Renal cortical epithelial cell (primary cell): ENCODE data around the gene SAA4. TPM values are rescaled to one million over a fixed set of nuclear protein-coding genes. Genes with fewer than 3 reads are reported as not detected.
A peak's percentile ranks its signal among the peaks of the same experiment; 100 is the strongest.
"Not testable (repeated sequence)": the region's sequence is repeated elsewhere in the genome, so short reads cannot be mapped to it uniquely, and the experiment has no call there.

Experiments used
- DNase-seq: peaks from one replicate; pipeline ENCODE4 v3.0.0-alpha.2; 2011; ENCODE audit warnings: low read depth
- total RNA-seq: library from RNA; depleted of rRNA; stranded (reverse); fragments of >200 nt; gene quantifications from 2 replicates; pipeline ENCODE4 v1.2.3, GENCODE V29; 2014

SAA4 gene, protein sequence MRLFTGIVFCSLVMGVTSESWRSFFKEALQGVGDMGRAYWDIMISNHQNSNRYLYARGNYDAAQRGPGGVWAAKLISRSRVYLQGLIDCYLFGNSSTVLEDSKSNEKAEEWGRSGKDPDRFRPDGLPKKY
- total RNA-seq: 2.4 and 7.5 TPM in 2 replicates

DNA sequence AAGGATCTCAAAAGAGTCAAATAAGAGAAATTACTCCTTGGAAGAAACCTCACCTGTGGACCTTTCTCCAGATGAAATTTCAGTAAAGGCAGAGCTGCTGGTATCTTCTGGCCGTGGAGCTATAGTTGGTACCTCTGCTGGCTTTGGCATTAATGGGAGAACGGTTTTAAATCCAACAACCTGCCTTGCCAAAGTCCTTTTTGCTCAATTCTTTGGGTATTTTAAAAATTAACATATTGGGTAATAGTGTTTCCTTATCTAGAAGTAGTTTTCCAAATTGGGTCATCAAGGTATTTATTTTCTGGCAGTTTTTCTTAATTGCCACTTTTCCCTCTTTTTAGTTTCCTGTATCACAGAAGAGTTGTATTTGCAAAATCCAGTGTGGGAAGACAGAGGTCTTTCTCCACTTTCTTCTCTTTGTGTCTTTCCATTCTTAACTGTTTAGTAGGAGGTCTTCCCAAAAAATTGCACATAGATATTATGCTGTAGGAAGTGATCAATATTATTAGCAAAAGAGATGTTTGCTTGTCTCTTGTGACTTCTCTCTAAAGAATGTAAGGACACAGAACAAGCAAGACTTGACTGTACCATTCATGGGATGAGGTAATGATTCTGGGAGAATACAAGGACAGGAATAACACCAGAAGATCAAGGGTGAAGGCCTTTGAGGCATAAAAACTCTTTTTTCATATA, at the start of gene SAA4:
Gene SAA4 (minus strand): TSS at position 139 of the 693 bp plus-strand sequence. CDS start 876 bp downstream, outside the sequence.
- no peak for DNase-seq

DNA sequence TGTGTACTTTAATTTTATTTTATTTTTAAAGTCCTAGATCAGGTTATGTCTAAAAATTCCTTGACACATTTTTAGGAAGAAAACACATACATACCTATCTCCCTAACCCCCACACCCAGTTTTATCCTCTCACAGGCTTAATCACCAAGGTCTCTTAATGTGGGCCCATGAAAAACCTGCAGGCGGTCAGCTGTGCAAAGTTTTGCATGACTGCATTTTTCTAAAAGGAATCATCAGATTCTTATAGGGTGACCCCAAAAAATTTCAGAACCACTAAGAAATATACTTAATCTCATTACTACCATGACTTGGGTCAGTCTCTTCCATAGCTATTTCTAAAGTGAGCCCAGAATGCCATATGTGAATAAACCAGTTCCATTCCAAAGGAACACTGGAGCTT, 49.2 kb upstream of the SAA4 start:
- DNase-seq: no peak

DNA sequence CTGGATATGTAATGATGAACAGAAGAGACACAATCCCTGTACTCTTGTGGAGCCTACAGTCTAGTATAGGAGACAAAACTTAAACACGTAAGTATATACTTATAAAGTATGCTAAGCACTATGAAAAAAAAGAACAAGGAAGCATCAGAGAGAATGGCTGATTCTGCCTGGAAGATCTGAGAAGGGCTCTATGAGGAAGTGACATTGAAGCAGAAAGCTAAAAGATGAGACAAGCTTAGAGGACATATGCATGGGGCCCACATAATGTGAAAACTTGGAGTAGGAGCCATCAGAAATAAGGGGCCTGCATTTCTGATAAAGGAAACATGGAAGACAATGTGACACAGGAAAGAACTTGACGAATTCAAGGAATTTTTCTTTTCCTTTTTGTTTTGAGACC, 46.0 kb upstream of the SAA4 start:
- no peak for DNase-seq

DNA sequence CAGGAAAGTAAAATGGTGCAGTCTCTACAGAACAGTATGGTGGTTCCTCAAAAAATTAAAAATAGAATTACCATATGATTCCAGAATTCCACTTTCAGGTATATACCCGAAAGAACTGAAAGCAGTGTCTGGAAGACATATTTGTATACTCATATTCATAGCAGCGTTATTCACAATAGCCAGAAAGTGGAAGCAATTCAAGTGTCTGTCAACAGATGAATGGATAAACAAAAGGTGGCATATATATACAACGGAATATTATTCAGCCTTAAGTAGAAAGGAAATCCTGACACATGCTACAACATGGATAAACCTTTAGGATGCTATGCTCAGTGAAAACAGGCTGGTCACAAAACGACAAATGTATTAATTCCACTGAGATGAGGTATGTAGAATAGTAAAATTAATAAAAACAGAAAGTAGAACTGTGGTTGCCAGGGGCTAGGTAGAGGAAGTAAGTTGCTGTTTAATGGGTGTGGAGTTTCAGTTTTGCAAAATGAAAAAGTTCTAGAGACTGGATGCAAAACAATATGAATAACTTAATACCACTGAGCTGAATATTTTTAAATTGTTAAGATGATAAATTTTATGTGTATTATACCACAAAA, 43.9 kb upstream of the SAA4 start:
- no peak for DNase-seq

DNA sequence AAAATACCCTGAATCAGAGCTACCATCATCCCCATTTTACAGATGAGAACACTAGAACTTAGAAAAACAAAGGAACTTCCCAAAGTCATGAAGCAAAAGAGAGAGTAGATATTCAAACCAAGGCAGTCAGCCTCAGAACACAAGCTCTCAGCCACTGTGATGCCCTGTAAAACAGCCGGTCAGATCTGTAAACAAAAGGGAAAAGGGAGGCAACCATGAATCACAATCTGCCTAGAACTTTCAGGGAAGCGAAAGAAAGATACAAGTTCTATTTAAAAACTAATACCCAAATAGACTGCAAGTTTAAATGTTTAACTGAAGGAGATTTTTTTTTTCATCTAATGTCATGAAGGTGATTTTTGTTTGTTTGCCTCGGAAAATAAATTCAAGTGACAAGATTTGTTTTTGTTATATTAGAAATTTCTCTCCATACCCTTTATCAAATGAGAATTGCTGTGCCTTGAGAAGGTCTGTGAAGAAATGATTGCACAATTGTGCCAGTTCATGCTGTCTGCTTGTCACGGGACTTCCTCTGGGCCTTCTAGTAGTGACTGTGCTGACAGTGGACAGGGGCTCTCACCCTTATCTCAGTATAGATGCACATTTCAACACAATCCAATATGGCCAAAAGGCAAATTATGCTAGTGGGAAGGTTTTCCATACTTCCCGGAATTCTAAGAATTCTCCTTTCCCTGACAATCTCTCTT, 41.1 kb upstream of the SAA4 start:
- DNase-seq: no peak

DNA sequence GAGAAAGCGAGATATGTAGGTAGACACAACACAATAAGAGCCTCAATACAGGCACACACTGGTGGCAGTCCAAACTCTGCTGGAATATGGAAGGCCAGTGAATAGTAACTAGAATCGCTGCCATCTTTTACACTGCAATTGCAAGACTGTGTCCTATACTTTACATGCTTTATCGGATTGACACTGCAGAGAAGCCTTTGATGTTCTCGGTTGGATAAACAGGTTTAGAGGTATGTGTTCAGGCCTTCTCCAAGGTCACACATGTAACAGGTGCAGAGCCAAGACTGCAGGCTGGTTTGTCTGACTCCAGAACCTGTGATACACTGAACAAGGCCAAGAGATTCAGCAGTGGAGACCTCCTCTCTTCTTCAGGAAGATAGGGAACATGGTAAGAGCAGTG, 34.6 kb upstream of the SAA4 start:
- no peak for DNase-seq

DNA sequence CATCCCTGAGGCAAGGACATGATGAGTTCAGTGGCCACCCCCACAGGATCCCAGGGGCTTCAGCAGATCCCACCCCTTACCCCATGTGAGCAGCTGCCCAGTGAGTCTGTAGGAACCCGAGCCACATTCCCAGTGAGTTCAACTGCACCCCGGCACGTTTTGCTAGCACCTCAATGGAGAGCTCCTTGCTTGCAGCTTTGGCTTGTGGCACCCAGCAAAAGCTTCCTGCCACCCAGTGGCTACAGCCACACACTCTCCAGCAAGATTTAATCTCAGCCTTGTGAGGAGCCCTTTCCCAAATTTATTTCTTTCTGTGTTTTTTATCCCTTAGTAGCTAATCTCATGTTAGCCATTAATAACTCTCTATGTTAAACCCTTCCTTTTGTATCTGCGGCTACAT, 33.5 kb upstream of the SAA4 start:
- no peak for DNase-seq

DNA sequence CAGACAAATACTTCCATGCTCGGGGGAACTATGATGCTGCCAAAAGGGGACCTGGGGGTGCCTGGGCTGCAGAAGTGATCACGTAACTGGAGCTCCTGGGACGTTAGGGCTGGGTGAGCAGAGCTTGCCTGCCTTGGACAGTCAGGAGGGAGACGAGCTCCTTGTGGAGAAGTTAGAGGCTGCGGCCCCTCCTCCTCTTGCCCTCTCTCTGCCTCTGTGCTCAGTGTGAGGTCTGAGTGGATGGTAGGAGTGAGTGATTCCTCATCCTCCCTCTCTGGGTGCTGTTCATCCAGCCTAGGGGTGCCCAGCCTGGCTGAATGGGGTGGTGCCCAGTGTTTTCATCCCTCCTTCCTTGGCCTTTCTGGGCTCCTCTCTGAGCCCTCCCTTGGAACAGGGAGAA, 32.6 kb upstream of the SAA4 start:
- not testable (repeated sequence) for DNase-seq

DNA sequence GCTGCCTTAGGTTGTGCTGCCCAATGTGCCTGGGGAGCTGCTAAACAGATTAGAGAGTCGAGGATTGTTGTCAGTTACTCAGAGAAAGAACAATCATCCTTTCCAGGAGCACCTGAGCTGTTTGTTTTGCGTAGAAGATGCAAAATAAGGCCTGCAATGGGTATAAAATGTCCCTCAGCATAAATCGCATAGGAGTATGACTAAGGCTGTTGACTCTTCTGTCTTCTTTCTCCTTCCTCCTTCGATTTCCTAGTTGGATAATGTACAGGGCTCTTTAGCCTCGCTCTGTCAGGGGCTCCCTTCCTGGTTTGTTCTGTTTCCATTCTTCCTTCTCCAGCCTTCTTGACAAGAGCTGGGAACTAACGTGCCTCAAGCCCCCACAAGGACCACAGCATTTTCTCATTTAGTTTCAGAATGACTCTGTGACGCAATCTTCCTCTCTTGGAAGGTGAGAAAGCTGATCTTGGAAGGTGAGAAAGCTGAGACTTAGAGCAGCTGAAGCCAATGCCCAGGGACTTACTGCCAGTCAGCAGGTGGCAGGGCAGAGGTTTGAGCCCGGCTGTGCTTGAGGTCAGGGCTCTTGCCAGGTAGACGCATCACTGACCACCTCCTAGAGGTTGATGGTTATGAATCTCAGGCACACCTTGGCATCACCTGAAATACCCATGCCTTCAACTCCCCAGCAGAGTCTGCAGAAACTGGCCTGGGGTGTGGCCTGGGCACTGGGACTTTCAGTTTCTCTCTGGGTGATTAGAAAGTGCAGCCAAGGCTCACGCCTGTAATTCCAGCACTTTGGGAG, 30.9 kb upstream of the SAA4 start:
- peak; percentile 38 for DNase-seq

DNA sequence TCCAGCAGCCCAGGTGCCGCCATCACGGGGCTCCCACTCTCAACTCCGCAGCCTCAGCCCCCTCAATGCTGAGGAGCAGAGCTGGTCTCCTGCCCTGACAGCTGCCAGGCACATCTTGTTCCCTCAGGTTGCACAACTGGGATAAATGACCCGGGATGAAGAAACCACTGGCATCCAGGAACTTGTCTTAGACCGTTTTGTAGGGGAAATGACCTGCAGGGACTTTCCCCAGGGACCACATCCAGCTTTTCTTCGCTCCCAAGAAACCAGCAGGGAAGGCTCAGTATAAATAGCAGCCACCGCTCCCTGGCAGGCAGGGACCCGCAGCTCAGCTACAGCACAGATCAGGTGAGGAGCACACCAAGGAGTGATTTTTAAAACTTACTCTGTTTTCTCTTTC, 29.3 kb upstream of the SAA4 start, which contains the start of gene SAA1:
Gene SAA1 (plus strand): TSS at position 316 of the 400 bp plus-strand sequence. CDS start 624 bp downstream, outside the sequence.
- peak; percentile 81 for DNase-seq

DNA sequence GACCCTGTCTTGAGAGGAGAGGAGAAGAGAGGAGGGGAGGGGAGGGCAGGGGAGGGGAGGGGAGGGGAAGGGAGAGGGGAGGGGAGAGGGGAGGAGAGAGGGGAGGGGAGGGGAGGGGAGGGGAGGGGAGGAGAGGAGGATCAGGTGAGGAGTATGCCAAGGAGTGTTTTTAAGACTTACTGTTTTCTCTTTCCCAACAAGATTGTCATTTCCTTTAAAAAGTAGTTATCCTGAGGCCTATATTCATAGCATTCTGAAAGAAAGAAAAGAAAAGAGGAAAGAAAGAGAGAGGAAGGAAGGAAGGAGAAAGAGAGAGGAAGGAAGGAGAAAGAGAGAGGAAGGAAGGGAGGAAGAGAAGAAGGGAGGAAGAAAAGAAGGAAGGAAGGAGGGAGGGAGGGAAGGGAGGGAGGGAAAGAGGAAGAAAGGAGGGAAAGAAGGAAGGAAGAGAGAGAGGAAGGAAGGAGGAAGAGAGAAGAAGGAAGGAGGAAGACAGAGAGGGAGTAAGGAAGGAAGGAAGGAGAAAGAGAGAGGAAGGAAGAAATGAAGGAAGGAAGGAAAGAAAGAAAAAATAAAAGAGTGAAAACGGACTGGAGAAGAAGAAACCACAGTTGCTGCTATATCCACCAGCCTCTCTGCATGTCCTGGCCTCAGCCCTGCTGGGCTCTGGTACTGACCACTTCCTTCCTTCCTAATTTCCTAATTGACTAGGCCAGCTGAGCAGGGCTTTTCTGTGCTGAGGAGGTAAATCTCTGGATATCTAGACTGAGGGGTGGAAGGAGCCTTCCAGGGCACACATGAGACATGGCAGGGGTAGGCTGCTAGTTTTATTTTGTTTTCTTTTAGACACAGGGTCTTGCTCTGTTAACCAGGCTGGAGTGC, 28.3 kb upstream of the SAA4 start:
- DNase-seq: no peak

DNA sequence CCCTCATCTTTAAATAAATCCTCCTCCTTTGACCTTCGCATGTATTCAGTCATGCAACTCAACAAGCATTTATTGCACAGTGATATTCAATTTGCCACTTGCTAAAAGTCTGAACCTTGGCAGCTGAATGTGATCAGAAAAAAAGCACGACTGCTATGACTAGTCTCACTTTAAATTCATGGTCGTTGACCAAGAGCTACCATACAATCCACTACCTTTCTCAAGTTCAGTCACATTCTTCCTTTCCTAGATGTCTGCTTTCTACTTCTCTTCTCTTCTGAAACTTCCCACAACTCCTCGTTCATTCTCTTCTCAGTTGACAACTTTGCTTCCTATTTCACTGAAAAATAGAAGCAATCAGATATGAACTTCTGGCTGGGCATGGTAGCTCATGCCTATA, 27.4 kb upstream of the SAA4 start:
- DNase-seq: no peak

DNA sequence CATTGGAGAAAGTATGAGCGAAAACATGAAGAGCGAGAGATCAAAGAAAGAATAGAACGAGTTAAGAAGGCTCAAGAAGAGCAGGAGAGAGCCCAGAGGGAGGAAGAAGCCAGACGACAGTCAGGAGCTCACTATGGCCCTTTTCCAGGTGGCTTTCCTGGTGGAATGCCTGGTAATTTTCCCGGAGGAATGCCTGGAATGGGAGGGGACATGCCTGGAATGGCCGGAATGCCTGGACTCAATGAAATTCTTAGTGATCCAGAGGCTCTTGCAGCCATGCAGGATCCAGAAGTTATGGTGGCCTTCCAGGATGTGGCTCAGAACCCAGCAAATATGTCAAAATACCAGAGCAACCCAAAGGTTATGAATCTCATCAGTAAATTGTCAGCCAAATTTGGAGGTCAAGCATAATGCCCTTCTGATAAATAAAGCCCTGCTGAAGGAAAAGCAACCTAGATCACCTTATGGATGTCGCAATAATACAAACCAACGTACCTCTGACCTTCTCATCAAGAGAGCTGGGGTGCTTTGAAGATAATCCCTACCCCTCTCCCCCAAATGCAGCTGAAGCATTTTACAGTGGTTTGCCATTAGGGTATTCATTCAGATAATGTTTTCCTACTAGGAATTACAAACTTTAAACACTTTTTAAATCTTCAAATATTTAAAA, 26.2 kb upstream of the SAA4 start:
- not testable (repeated sequence) for DNase-seq

DNA sequence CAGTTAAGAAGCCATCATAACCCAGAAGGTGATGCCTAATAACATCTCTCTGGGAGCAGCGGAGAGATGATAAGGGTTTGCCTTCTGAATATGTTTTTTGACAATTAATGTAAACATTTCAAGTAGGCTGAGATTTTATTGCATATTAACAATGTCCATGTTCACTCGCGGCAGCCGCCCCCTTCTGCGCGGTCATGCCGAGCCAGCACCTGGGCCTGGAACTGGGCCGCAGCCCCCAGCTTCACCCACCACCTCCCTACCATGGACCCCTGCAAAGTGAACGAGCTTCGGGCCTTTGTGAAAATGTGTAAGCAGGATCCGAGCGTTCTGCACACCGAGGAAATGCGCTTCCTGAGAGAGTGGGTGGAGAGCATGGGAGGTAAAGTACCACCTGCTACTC, 25.1 kb upstream of the SAA4 start:
- DNase-seq: no peak

DNA sequence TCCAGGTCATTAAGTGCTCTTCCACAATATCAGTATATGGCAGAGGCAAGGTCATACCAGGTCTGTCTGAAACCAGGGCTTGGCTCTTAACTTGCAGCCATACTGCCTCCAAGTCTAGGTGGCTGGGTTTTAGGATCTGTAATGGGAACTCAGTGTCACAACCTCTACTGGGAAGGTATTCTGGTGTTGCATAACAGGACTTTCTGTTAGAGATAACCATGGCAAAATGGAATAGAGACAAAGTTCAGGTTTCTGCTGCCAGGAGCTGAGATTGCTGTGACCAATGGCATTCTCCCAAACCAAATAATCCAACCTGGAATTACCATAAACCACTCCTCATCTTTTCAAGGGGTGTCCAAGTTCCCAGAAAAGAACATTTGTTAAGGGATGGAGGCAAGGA, 22.7 kb upstream of the SAA4 start:
- DNase-seq: no peak

DNA sequence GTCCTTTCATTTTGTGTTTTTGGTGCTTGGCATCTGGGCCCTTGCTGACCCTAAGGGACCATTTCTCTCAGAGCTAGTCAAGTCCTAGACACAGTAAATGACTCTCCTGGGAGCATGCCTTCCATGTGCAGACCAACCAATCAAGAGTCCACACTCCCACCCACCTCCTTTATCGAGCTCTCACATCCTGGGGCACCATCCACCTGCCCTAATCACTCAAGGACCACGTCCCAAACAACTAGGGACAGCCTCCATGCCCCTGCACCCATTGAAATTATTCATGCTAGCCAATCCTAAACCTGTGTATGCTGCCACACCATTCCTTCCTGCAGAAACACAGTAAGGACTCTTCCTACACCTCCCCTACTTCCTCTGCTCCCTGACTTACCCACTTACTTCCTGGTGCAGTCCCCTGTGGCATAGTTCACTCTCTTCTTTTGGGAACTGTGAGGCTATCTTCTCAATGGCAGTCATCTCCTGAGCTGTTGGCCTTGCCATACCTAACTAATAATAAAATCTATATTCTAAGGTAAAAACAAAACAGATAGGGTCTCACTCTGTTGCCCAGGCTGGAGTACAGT, 18.3 kb upstream of the SAA4 start:
- DNase-seq: no peak

DNA sequence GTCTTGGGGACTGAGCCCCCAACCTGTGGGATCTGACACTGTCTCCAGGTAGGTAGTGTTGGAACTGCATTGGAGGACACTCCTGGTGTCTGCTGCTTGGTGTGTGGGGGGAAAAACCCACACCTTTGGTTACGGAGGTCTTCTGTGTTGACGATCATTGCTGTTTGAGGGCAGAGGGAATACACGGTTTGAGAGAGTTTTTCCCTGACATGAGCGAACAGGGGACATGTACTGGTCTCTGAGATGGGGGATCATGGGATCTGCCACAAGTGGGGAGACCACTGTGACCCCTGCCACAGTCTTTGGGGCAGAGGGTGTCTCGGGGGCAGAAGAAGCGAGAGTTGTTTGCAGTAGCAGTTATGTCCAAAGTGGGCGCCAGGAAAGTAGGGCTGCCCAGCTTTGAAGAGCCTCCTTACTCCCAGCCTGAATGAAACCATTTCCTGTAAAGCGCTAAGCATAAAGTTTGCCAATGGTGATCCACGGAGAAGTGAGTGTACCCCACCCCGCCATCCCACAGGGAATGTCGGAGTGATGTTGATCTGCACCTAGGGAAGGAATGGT, 17.3 kb upstream of the SAA4 start:
- DNase-seq: no peak

DNA sequence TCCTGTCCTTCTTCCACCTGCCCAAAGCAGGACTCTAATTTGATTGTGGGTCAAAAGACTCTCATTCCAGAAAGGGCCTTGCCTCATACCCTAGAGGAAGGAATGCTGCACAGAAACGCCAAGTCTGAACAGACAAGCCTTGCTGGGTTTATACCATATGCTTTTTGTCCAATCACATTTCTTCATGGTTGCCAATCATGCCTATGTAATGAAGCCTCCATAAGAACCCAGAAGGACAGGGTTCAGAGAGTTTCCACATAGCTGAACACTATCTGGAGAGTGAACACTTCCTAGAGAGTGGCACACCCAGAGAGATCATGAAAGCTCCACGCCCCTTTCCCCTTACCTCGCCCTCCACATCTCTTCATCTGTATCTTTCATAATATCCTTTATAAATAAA, 16.6 kb upstream of the SAA4 start:
- peak; percentile 45 for DNase-seq

DNA sequence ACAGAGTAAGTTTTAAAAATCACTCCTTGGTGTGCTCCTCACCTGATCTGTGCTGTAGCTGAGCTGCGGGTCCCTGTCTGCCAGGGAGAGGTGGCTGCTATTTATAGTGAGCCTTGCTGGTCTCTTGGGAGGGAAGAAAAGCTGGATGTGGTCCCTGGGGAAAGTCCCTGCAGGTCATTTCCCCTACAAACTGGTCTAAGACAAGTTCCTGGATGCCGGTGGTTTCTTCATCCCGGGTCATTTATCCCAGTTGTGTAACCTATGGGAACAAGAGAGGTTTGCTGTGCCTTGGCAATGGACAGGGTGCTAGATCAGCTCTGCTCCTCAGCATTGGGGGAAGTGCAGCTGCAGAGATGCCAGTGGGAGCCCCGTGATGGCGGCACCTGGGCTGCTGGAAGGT, 12.0 kb upstream of the SAA4 start, which contains the start of gene SAA2:
Gene SAA2 (minus strand): TSS at position 108 of the 400 bp plus-strand sequence. CDS start 657 bp downstream, outside the sequence.
- DNase-seq: peak; percentile 84
